SH-SY5Y (cell line): ENCODE data around the gene B4GALNT1.

Experiments used
- GATA2 ChIP-seq: IDR thresholded peaks from 2 replicates; pipeline ENCODE4 v1.6.1; 2011; ENCODE audit warnings: mild to moderate bottlenecking, low read depth, low read length
- GATA3 ChIP-seq: IDR thresholded peaks from 2 replicates; pipeline ENCODE4 v1.6.1; 2011; ENCODE audit warnings: low read depth, mild to moderate bottlenecking, low read length, moderate library complexity

DNA sequence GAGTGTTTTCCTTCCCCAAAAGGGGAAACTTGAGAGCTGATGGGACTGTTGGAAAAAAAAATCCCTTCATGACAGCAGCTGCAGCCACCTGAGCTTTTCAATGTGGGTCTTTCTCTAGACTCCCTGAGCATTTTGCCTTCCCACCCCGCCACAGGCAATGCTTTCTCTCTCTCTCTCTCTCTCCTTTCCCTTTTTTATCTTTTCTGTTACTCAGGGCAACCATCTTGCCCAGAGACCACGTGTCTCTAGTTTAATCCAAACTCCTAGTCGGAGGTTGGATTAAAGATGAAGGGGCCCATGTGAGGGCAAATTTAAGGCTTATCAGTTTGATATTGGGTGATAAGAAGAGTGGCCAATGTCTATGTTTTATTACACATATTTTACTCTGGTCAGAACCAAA is 25.9 kb upstream of the B4GALNT1 start:
- TF ChIP-seq GATA3: no peak
- no peak for TF ChIP-seq GATA2
